ENCODE measurements around the gene DGKA.
A peak's percentile ranks its signal among the peaks of the same experiment; 100 is the strongest.
"Not testable (repeated sequence)": the region's sequence is repeated elsewhere in the genome, so short reads cannot be mapped to it uniquely, and the experiment has no call there.

Gene DGKA

GRCh38 chr12:55922126-55922525 lies 8.8 kb upstream of the DGKA start:
- Histone ChIP-seq H3K27ac (replicated peaks; ENCODE audit: low read length) (no peak overlapping the region), H3K4me3 (ENCODE audit: low read length in 2 of 2) (no peak overlapping the region), H3K4ac (ENCODE audit: low read length) (no peak overlapping the region), H2BK12ac (ENCODE audit: low read length) (no peak overlapping the region), H2AFZ (ENCODE audit: low read length) (no peak overlapping the region), H3K27me3 (ENCODE audit: control insufficient read depth in 3 of 3, insufficient read depth in 3 of 3, low read depth in 1 of 3, low read length in 3 of 3) (peaks cover 0 to 2% (median 0%) of the 10 kb centered on the region in 3 experiments), H3K23ac (ENCODE audit: low read depth, low read length, poor library complexity) (no peak overlapping the region), H3K18ac (ENCODE audit: low read length) (no peak overlapping the region), H3K79me1 (ENCODE audit: low read depth, low read length) (peaks cover 3% of the 10 kb centered on the region), H3K4me1 (ENCODE audit: control insufficient read depth in 2 of 2, insufficient read depth in 1 of 2, low read depth in 1 of 2, low read length in 2 of 2) (peaks cover 6 to 9% of the 10 kb centered on the region in 2 donors), H2BK120ac (ENCODE audit: low read depth, low read length) (no peak overlapping the region), H4K8ac (ENCODE audit: low read depth, low read length) (no peak overlapping the region), H3K4me2 (ENCODE audit: insufficient read depth, low read length, poor library complexity, severe bottlenecking) (no peak overlapping the region), H2BK5ac (ENCODE audit: low read length) (no peak overlapping the region), H3K9me3 (replicated peaks in 1 of 2; ENCODE audit: control insufficient read depth in 2 of 2, insufficient read depth in 1 of 2, low read depth in 1 of 2, low read length in 2 of 2) (no peaks in the 10 kb centered on the region), H2BK15ac (ENCODE audit: low read length) (no peak overlapping the region), H3K9ac (ENCODE audit: low read depth, low read length, poor library complexity) (no peak overlapping the region), H3K36me3 (replicated peaks in 1 of 2; ENCODE audit: control insufficient read depth in 2 of 2, insufficient read depth in 2 of 2, low read length in 2 of 2) (peaks cover 9 to 76% of the 10 kb centered on the region in 2 donors), H2AK5ac (ENCODE audit: low read depth, low read length) (no peak overlapping the region), H3K14ac (ENCODE audit: low read length) (peak overlapping the region; percentile 5), H4K91ac (ENCODE audit: low read depth, low read length, poor library complexity) (no peak overlapping the region)
- no CpG with 5 or more reads among the region's 3 CpGs for WGBS, 2 donors (ENCODE audit: extremely low coverage in 2 of 2, insufficient read length in 2 of 2, insufficient replicate concordance in 1 of 2)
- DNase-seq (ENCODE audit: low spot score), result no peak

- H3K9ac ChIP-seq (ENCODE audit: low read depth, low read length, poor library complexity); H3K4ac ChIP-seq (ENCODE audit: low read length); H2AFZ ChIP-seq (ENCODE audit: low read length); H2BK5ac ChIP-seq (ENCODE audit: low read length); H3K27ac ChIP-seq (replicated peaks; ENCODE audit: low read length); H3K18ac ChIP-seq (ENCODE audit: low read length); H2AK5ac ChIP-seq (ENCODE audit: low read depth, low read length); H3K9me3 ChIP-seq (replicated peaks in 1 of 2; ENCODE audit: control insufficient read depth in 2 of 2, insufficient read depth in 1 of 2, low read depth in 1 of 2, low read length in 2 of 2); H2BK15ac ChIP-seq (ENCODE audit: low read length); H3K14ac ChIP-seq (ENCODE audit: low read length); H3K27me3 ChIP-seq (ENCODE audit: control insufficient read depth in 3 of 3, insufficient read depth in 3 of 3, low read depth in 1 of 3, low read length in 3 of 3); H2BK12ac ChIP-seq (ENCODE audit: low read length); H3K4me2 ChIP-seq (ENCODE audit: insufficient read depth, low read length, poor library complexity, severe bottlenecking); H3K4me1 ChIP-seq (ENCODE audit: control insufficient read depth in 2 of 2, insufficient read depth in 1 of 2, low read depth in 1 of 2, low read length in 2 of 2); DNase-seq (ENCODE audit: low spot score); H2BK120ac ChIP-seq (ENCODE audit: low read depth, low read length); H3K23ac ChIP-seq (ENCODE audit: low read depth, low read length, poor library complexity); H3K4me3 ChIP-seq (ENCODE audit: low read length in 2 of 2); H3K79me1 ChIP-seq (ENCODE audit: low read depth, low read length); H4K8ac ChIP-seq (ENCODE audit: low read depth, low read length); H4K91ac ChIP-seq (ENCODE audit: low read depth, low read length, poor library complexity): not testable (repeated sequence)
- H3K36me3 ChIP-seq (replicated peaks in 1 of 2; ENCODE audit: control insufficient read depth in 2 of 2, insufficient read depth in 2 of 2, low read length in 2 of 2), result peaks cover 9 to 70% of the 10 kb centered on the region in 2 donors
- WGBS, 2 donors (ENCODE audit: extremely low coverage in 2 of 2, insufficient read length in 2 of 2, insufficient replicate concordance in 1 of 2), result no CpG with 5 or more reads among the region's 9 CpGs
Measured at GRCh38 chr12:55923648-55924047, 7.3 kb upstream of the DGKA start.

- Histone ChIP-seq H3K4me1 (ENCODE audit: control insufficient read depth in 2 of 2, insufficient read depth in 1 of 2, low read depth in 1 of 2, low read length in 2 of 2) (peaks cover 6 to 9% of the 10 kb centered on the region in 2 donors), H2AFZ (ENCODE audit: low read length) (no peak overlapping the region), H3K18ac (ENCODE audit: low read length) (no peak overlapping the region), H3K27ac (replicated peaks; ENCODE audit: low read length) (no peak overlapping the region), H4K91ac (ENCODE audit: low read depth, low read length, poor library complexity) (no peak overlapping the region), H3K14ac (ENCODE audit: low read length) (no peak overlapping the region), H3K4ac (ENCODE audit: low read length) (no peak overlapping the region), H2BK15ac (ENCODE audit: low read length) (no peak overlapping the region), H3K27me3 (ENCODE audit: control insufficient read depth in 3 of 3, insufficient read depth in 3 of 3, low read depth in 1 of 3, low read length in 3 of 3) (no peaks in the 10 kb centered on the region), H3K9me3 (replicated peaks in 1 of 2; ENCODE audit: control insufficient read depth in 2 of 2, insufficient read depth in 1 of 2, low read depth in 1 of 2, low read length in 2 of 2) (no peaks in the 10 kb centered on the region), H3K36me3 (replicated peaks in 1 of 2; ENCODE audit: control insufficient read depth in 2 of 2, insufficient read depth in 2 of 2, low read length in 2 of 2) (peaks cover 9 to 55% of the 10 kb centered on the region in 2 donors), H2BK5ac (ENCODE audit: low read length) (no peak overlapping the region), H2BK12ac (ENCODE audit: low read length) (no peak overlapping the region), H3K23ac (ENCODE audit: low read depth, low read length, poor library complexity) (no peak overlapping the region), H4K8ac (ENCODE audit: low read depth, low read length) (no peak overlapping the region), H3K9ac (ENCODE audit: low read depth, low read length, poor library complexity) (no peak overlapping the region), H2AK5ac (ENCODE audit: low read depth, low read length) (no peak overlapping the region), H3K79me1 (ENCODE audit: low read depth, low read length) (peaks cover 2% of the 10 kb centered on the region), H2BK120ac (ENCODE audit: low read depth, low read length) (no peak overlapping the region), H3K4me3 (ENCODE audit: low read length in 2 of 2) (no peak overlapping the region), H3K4me2 (ENCODE audit: insufficient read depth, low read length, poor library complexity, severe bottlenecking) (no peak overlapping the region)
- no peak for DNase-seq (ENCODE audit: low spot score)
- no CpG with 5 or more reads among the region's 4 CpGs for WGBS, 2 donors (ENCODE audit: extremely low coverage in 2 of 2, insufficient read length in 2 of 2, insufficient replicate concordance in 1 of 2)
Measured at GRCh38 chr12:55925371-55925770, 5.6 kb upstream of the DGKA start.

- H2BK12ac ChIP-seq (ENCODE audit: low read length), result no peak overlapping the region
- H3K23ac ChIP-seq (ENCODE audit: low read depth, low read length, poor library complexity), result no peak overlapping the region
- no peak overlapping the region for H2BK120ac ChIP-seq (ENCODE audit: low read depth, low read length)
- H3K27ac ChIP-seq (replicated peaks; ENCODE audit: low read length), result peak overlapping the region; percentile 99
- no peak overlapping the region for H3K4ac ChIP-seq (ENCODE audit: low read length)
- no CpG with 5 or more reads among the region's 10 CpGs for WGBS, 2 donors (ENCODE audit: extremely low coverage in 2 of 2, insufficient read length in 2 of 2, insufficient replicate concordance in 1 of 2)
- H3K4me3 ChIP-seq (ENCODE audit: low read length in 2 of 2), result peak overlapping the region; percentile 89 to 94
- peak overlapping the region; percentile 86 for H2AFZ ChIP-seq (ENCODE audit: low read length)
- no peak overlapping the region for H4K91ac ChIP-seq (ENCODE audit: low read depth, low read length, poor library complexity)
- peaks cover 9 to 15% of the 10 kb centered on the region in 2 donors for H3K4me1 ChIP-seq (ENCODE audit: control insufficient read depth in 2 of 2, insufficient read depth in 1 of 2, low read depth in 1 of 2, low read length in 2 of 2)
- peaks cover 2% of the 10 kb centered on the region for H3K79me1 ChIP-seq (ENCODE audit: low read depth, low read length)
- DNase-seq (ENCODE audit: low spot score), result no peak
- H3K18ac ChIP-seq (ENCODE audit: low read length), result no peak overlapping the region
- peaks cover 0 to 1% (median 0%) of the 10 kb centered on the region in 3 experiments for H3K27me3 ChIP-seq (ENCODE audit: control insufficient read depth in 3 of 3, insufficient read depth in 3 of 3, low read depth in 1 of 3, low read length in 3 of 3)
- H3K4me2 ChIP-seq (ENCODE audit: insufficient read depth, low read length, poor library complexity, severe bottlenecking), result peak overlapping the region; percentile 85
- H3K9me3 ChIP-seq (replicated peaks in 1 of 2; ENCODE audit: control insufficient read depth in 2 of 2, insufficient read depth in 1 of 2, low read depth in 1 of 2, low read length in 2 of 2), result no peaks in the 10 kb centered on the region
- H2BK5ac ChIP-seq (ENCODE audit: low read length), result no peak overlapping the region
- no peak overlapping the region for H3K14ac ChIP-seq (ENCODE audit: low read length)
- no peak overlapping the region for H2BK15ac ChIP-seq (ENCODE audit: low read length)
- no peak overlapping the region for H3K9ac ChIP-seq (ENCODE audit: low read depth, low read length, poor library complexity)
- H2AK5ac ChIP-seq (ENCODE audit: low read depth, low read length), result no peak overlapping the region
- H4K8ac ChIP-seq (ENCODE audit: low read depth, low read length), result no peak overlapping the region
- peaks cover 9 to 49% of the 10 kb centered on the region in 2 donors for H3K36me3 ChIP-seq (replicated peaks in 1 of 2; ENCODE audit: control insufficient read depth in 2 of 2, insufficient read depth in 2 of 2, low read length in 2 of 2)
Measured at GRCh38 chr12:55925870-55926737, 4.9 kb upstream of the DGKA start.

Measured in neuronal stem cell (in vitro differentiated cells).